ENCODE data around the gene ZNF740. TPM values are rescaled to one million over a fixed set of nuclear protein-coding genes. Genes with fewer than 3 reads are reported as not detected.

Gene ZNF740
- total and polyA plus RNA-seq, 7 donors: 3.3 to 22.8 (median 15.7) TPM

DNA sequence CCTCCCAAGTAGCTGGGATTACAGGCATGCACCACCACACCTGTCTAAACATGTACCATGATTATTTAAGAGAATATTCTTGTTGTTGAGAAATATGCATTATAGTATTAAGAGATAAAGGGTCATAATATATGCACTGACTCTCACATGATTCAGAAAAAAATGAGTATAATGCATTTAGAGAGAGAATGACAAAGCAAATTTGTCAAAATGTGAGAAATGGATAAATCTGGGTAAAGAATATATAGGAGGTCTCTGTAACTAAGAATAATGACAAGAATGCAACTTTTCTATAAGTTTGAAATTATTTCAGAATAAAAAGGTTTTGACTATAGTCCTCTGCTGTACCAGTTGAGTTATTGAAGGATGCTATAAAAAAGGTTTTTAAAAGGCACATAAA, 28.1 kb upstream of the ZNF740 start:
- no peaks in the 10 kb centered on the region for H3K4me1 ChIP-seq
- H3K4me3 ChIP-seq: no peak overlapping the region
- H3K36me3 ChIP-seq (ENCODE audit: insufficient read depth in 1 of 2, low read depth in 1 of 2): peaks cover 0 to 11% of the 10 kb centered on the region in 2 donors
- TF ChIP-seq, protein P1, sequence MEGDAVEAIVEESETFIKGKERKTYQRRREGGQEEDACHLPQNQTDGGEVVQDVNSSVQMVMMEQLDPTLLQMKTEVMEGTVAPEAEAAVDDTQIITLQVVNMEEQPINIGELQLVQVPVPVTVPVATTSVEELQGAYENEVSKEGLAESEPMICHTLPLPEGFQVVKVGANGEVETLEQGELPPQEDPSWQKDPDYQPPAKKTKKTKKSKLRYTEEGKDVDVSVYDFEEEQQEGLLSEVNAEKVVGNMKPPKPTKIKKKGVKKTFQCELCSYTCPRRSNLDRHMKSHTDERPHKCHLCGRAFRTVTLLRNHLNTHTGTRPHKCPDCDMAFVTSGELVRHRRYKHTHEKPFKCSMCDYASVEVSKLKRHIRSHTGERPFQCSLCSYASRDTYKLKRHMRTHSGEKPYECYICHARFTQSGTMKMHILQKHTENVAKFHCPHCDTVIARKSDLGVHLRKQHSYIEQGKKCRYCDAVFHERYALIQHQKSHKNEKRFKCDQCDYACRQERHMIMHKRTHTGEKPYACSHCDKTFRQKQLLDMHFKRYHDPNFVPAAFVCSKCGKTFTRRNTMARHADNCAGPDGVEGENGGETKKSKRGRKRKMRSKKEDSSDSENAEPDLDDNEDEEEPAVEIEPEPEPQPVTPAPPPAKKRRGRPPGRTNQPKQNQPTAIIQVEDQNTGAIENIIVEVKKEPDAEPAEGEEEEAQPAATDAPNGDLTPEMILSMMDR (IDR thresholded peaks at IDR 0.05): no peak
- intact Hi-C loops (cut with DNase I): no loop called here
- ATAC-seq (no peak), DNase-seq (no peak)
- no peaks in the 10 kb centered on the region for H3K27me3 ChIP-seq (ENCODE audit: insufficient read depth in 3 of 3, low read length in 2 of 3)
- H3K27ac ChIP-seq: no peak overlapping the region
- no peaks in the 10 kb centered on the region for H3K9me3 ChIP-seq

DNA sequence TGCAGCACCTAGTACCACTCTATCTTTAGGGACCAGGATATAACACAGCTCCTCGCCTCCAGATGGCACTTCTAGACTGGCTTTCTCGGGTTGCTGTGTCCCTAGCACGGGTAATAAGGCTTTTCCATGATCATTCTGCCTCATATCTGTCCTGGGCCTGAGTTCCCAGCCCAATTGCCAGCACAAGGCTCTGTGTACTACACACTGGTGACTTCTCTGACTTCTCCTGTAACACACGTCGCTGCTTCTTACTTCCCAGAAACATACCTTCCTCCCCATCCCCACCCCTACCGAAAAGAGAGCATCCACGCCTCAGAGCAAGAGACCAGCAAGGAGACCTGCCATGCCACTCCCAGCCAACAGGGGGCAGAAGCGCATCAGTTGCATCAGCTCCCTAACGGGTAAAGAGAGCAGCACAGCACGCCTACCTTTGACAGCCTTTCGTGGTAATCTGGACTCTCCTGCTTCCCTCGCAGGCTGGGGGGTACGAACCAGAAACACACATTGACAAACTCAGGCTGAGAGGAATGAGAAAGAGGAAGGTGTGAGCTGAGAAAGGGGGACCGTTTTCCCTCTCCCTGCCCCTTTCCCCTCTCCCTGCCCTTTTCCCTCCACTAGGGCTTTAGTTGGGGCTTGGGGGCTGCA, 21.2 kb upstream of the ZNF740 start:
- H3K27me3 ChIP-seq (ENCODE audit: insufficient read depth in 3 of 3, low read length in 2 of 3): no peaks in the 10 kb centered on the region
- H3K4me3 ChIP-seq: no peak overlapping the region
- 22 to 37% (median 26%) methylated on average over 14 of the region's 14 CpGs for WGBS, 3 donors
- intact Hi-C loops (cut with DNase I): loop anchor here (1.0 to 5.0 kb wide), 2 partner anchors 33 to 38 kb away; no protein-coding TSS in a partner anchor
- H3K4me1 ChIP-seq: no peaks in the 10 kb centered on the region
- DNase-seq (peak; percentile 85 to 89), ATAC-seq (peak; percentile 76 to 92 (median 88))
- TF ChIP-seq, protein P1 (IDR thresholded peaks at IDR 0.05): peak; percentile 92
- no peaks in the 10 kb centered on the region for H3K9me3 ChIP-seq
- no peak overlapping the region for H3K27ac ChIP-seq
- H3K36me3 ChIP-seq (ENCODE audit: insufficient read depth in 1 of 2, low read depth in 1 of 2): peaks cover 0 to 30% of the 10 kb centered on the region in 2 donors

DNA sequence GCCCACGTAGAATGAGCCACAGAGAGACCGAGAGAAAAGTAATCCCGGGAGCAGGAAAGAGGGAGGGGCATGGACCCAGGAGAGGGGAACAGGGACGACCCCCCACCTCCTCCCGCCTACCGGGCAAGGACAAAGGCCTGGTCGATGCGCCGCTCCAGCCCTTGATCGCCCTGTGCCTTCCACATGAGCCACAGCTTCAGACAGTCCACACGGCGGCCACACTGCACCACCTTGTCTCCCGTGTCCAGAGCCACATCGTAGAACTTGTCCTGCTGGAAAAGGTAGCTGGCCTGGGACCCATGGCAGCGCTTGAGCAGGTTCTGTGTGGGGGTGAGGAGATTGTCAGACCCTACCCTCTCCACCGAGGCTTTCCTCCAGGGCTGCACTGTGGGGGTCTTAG, 20.5 kb upstream of the ZNF740 start:
- intact Hi-C loops (cut with DNase I): loop anchor here (1.0 to 5.0 kb wide), 2 partner anchors 32 to 37 kb away; no protein-coding TSS in a partner anchor
- Histone ChIP-seq H3K9me3 (no peaks in the 10 kb centered on the region), H3K36me3 (ENCODE audit: insufficient read depth in 1 of 2, low read depth in 1 of 2) (peaks cover 0 to 32% of the 10 kb centered on the region in 2 donors), H3K27ac (no peak overlapping the region), H3K4me3 (no peak overlapping the region), H3K4me1 (no peaks in the 10 kb centered on the region), H3K27me3 (ENCODE audit: insufficient read depth in 3 of 3, low read length in 2 of 3) (no peaks in the 10 kb centered on the region)
- DNase-seq (no peak), ATAC-seq (no peak)
- TF ChIP-seq, protein P1 (IDR thresholded peaks at IDR 0.05): no peak
- 81 to 90% (median 85%) methylated on average over 15 to 16 of the region's 16 CpGs for WGBS, 3 donors

DNA sequence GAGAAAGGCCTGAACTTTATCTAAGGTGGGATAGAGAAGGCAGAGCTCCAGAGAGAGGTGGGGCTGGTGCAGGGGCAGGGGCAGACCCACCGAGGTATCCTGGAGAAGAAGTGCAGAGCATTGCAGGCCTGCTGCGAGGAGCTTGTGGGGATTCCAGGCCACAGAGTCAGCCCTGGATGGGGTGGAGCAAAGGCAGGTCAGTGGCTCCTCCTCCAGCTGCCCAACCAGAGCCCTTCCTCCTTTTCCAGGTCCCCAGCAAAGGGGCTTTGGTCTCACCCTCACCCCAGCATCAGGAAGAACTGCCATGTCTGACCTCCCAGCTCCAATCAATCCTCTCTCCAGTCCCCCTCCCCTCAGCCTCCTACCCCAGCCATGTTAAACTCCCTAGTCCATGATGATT, 19.8 kb upstream of the ZNF740 start:
- H3K4me1 ChIP-seq: no peaks in the 10 kb centered on the region
- WGBS, 3 donors: 84 to 93% (median 85%) methylated on average over 2 of the region's 2 CpGs
- H3K9me3 ChIP-seq: no peaks in the 10 kb centered on the region
- H3K27ac ChIP-seq: no peak overlapping the region
- H3K27me3 ChIP-seq (ENCODE audit: insufficient read depth in 3 of 3, low read length in 2 of 3): no peaks in the 10 kb centered on the region
- intact Hi-C loops (cut with DNase I): no loop called here
- ATAC-seq (no peak), DNase-seq (no peak)
- H3K4me3 ChIP-seq: no peak overlapping the region
- TF ChIP-seq, protein P1 (IDR thresholded peaks at IDR 0.05): no peak
- peaks cover 0 to 36% of the 10 kb centered on the region in 2 donors for H3K36me3 ChIP-seq (ENCODE audit: insufficient read depth in 1 of 2, low read depth in 1 of 2)
